Breast epithelium (tissue), 4 donors: ENCODE data around the gene TARP.
"Not testable (repeated sequence)": the region's sequence is repeated elsewhere in the genome, so short reads cannot be mapped to it uniquely, and the experiment has no call there.

Source experiments
- DNase-seq, 2 donors: peaks; one replicate each; pipeline ENCODE4 v3.0.0-alpha.2; 2019; ENCODE audit warnings: low spot score in 2 of 2
- H3K27ac ChIP-seq, 2 donors: fragments of 200-600 bp; sonication (generic) in 1 of 2; one replicate each; pipeline ENCODE4 v1.5.1; 2016 to 2019; ENCODE audit warnings: mild to moderate bottlenecking in 1 of 2
- H3K27me3 ChIP-seq, 2 donors: fragments of 200-600 bp; sonication (generic) in 1 of 2; one replicate each; pipeline versions ENCODE4 v1.5.1 to v1.6.0; 2017 to 2019; ENCODE audit warnings: control low read depth in 1 of 2, mild to moderate bottlenecking in 1 of 2
- H3K36me3 ChIP-seq: fragments of 200-600 bp; one replicate; pipeline ENCODE4 v1.5.1; 2019
- H3K4me1 ChIP-seq, 2 donors: fragments of 200-600 bp; sonication (generic); one replicate each; pipeline ENCODE4 v1.5.1; 2016 to 2019; ENCODE audit warnings: control low read depth in 1 of 2
- H3K4me3 ChIP-seq, 3 donors: fragments of 200-600 bp; sonication (generic); 1 replicate in 2 of 3; 2 replicates in 1 of 3; pipeline ENCODE4 v1.5.1; 2016 to 2019; ENCODE audit warnings: mild to moderate bottlenecking in 3 of 3, moderate library complexity in 2 of 3
- H3K9me3 ChIP-seq, 2 donors: fragments of 200-600 bp; sonication (generic) in 1 of 2; one replicate each; pipeline ENCODE4 v1.5.1; 2016 to 2019; ENCODE audit warnings: control low read depth in 1 of 2
- CTCF ChIP-seq, 3 donors: fragments of 450-650 bp; IDR thresholded peaks; one replicate each; pipeline ENCODE4 v1.5.1; 2016 to 2017; ENCODE audit warnings: antibody characterized with exemption in 3 of 3, mild to moderate bottlenecking in 3 of 3, moderate library complexity in 3 of 3
- POLR2A ChIP-seq: fragments of 450-650 bp; IDR thresholded peaks from one replicate; pipeline ENCODE4 v1.6.1; 2016; ENCODE audit warnings: antibody characterized with exemption, mild to moderate bottlenecking, moderate library complexity
- POLR2AphosphoS5 ChIP-seq, 3 donors: sonication (generic); formaldehyde crosslinking; IDR thresholded peaks; one replicate each; pipeline ENCODE4 v1.6.1; 2017; ENCODE audit warnings: antibody characterized with exemption in 3 of 3
- intact Hi-C: fragments of 100-400 bp; cut with DNase I; formaldehyde crosslinking; loops from one replicate; pipeline ENCODE4 v1.15.1; 2023; ENCODE audit warnings: low total_unique reads

TARP gene

GRCh38 chr7:38274486-38274885 is 1.1 kb upstream of the TARP start:
- Histone ChIP-seq H3K4me1 (no peaks in the 10 kb centered on the region), H3K9me3 (no peaks in the 10 kb centered on the region), H3K27ac (no peak overlapping the region), H3K4me3 (no peak overlapping the region), H3K27me3 (no peaks in the 10 kb centered on the region), H3K36me3 (no peaks in the 10 kb centered on the region)
- intact Hi-C loops, result no loop called here
- DNase-seq, result no peak
- TF ChIP-seq POLR2AphosphoS5 (IDR thresholded peaks at IDR 0.05) (no peak), POLR2A (no peak), CTCF (IDR thresholded peaks at IDR 0.05) (no peak)

GRCh38 chr7:38270405-38270804 is 3.0 kb downstream of the TARP start:
- H3K4me3 ChIP-seq, H3K27ac ChIP-seq, H3K4me1 ChIP-seq, H3K27me3 ChIP-seq, H3K36me3 ChIP-seq, intact Hi-C loops, H3K9me3 ChIP-seq, DNase-seq: not testable (repeated sequence)

GRCh38 chr7:38269704-38270346 is 3.6 kb downstream of the TARP start:
- H3K27me3 ChIP-seq, H3K36me3 ChIP-seq, intact Hi-C loops, H3K4me3 ChIP-seq, H3K9me3 ChIP-seq, H3K27ac ChIP-seq, H3K4me1 ChIP-seq, DNase-seq: not testable (repeated sequence)

- H3K4me3 ChIP-seq, DNase-seq, H3K4me1 ChIP-seq, intact Hi-C loops, H3K36me3 ChIP-seq, H3K9me3 ChIP-seq, H3K27me3 ChIP-seq, H3K27ac ChIP-seq: not testable (repeated sequence)
Measured at GRCh38 chr7:38265958-38266357, 7.5 kb downstream of the TARP start.

- H3K27me3 ChIP-seq, H3K36me3 ChIP-seq, intact Hi-C loops, H3K4me3 ChIP-seq, DNase-seq, H3K27ac ChIP-seq, H3K9me3 ChIP-seq, H3K4me1 ChIP-seq: not testable (repeated sequence)
Measured at GRCh38 chr7:38264602-38265001, 8.8 kb downstream of the TARP start.

GRCh38 chr7:38263274-38263673 is 10.2 kb downstream of the TARP start:
- H3K9me3 ChIP-seq, DNase-seq, H3K4me1 ChIP-seq, H3K4me3 ChIP-seq, H3K27ac ChIP-seq, intact Hi-C loops, H3K27me3 ChIP-seq, H3K36me3 ChIP-seq: not testable (repeated sequence)

- Histone ChIP-seq H3K36me3 (no peaks in the 10 kb centered on the region), H3K4me1 (no peaks in the 10 kb centered on the region), H3K9me3 (no peaks in the 10 kb centered on the region), H3K27ac (no peak overlapping the region), H3K27me3 (no peaks in the 10 kb centered on the region), H3K4me3 (no peak overlapping the region)
- TF ChIP-seq POLR2AphosphoS5 (IDR thresholded peaks at IDR 0.05) (no peak), POLR2A (no peak), CTCF (IDR thresholded peaks at IDR 0.05) (no peak)
- intact Hi-C loops, result no loop called here
- DNase-seq, result no peak
Measured at GRCh38 chr7:38262545-38262944, 10.9 kb downstream of the TARP start.

GRCh38 chr7:38262026-38262425 is 11.4 kb downstream of the TARP start:
- H3K36me3 ChIP-seq, DNase-seq, H3K4me1 ChIP-seq, H3K9me3 ChIP-seq, intact Hi-C loops, H3K27ac ChIP-seq, H3K4me3 ChIP-seq, H3K27me3 ChIP-seq: not testable (repeated sequence)

- intact Hi-C loops, H3K4me1 ChIP-seq, H3K9me3 ChIP-seq, H3K4me3 ChIP-seq, H3K27me3 ChIP-seq, DNase-seq, H3K27ac ChIP-seq, H3K36me3 ChIP-seq: not testable (repeated sequence)
Measured at GRCh38 chr7:38261601-38262000, 11.8 kb downstream of the TARP start.

GRCh38 chr7:38259157-38259556 is 14.3 kb downstream of the TARP start:
- H3K4me3 ChIP-seq, H3K27ac ChIP-seq, DNase-seq, H3K36me3 ChIP-seq, H3K4me1 ChIP-seq, H3K9me3 ChIP-seq, intact Hi-C loops, H3K27me3 ChIP-seq: not testable (repeated sequence)
